Chondrocyte (in vitro differentiated cells): ENCODE data around the gene GPC6. TPM values are rescaled to one million over a fixed set of nuclear protein-coding genes. Genes with fewer than 3 reads are reported as not detected.

Experiments
- DNase-seq: peaks from one replicate; pipeline ENCODE4 v3.0.0; 2021; ENCODE audit warnings: mixed read lengths, low spot score
- H3K27ac Mint-ChIP-seq: one replicate; pipeline ENCODE4 v1.8.0; 2021; ENCODE audit warnings: mild to moderate bottlenecking, moderate library complexity, mixed read lengths; ENCODE audit not compliant: unreplicated experiment
- H3K27me3 Mint-ChIP-seq: 2 replicates; pipeline ENCODE4 v1.8.0; 2021; ENCODE audit warnings: low read depth, mixed read lengths
- H3K36me3 Mint-ChIP-seq: 2 replicates; pipeline ENCODE4 v1.8.0; 2021; ENCODE audit warnings: low read depth, mixed read lengths
- H3K4me1 Mint-ChIP-seq: 2 replicates; pipeline ENCODE4 v1.8.0; 2021; ENCODE audit warnings: low read depth, mild to moderate bottlenecking, mixed read lengths
- H3K4me3 Mint-ChIP-seq: one replicate; pipeline ENCODE4 v1.8.0; 2021; ENCODE audit warnings: mild to moderate bottlenecking, moderate library complexity, mixed read lengths; ENCODE audit not compliant: unreplicated experiment
- H3K9me3 Mint-ChIP-seq: 2 replicates; pipeline ENCODE4 v1.8.0; 2021; ENCODE audit warnings: low read depth, mixed read lengths
- total RNA-seq: library from RNA; stranded (reverse); gene quantifications from 3 replicates; pipeline ENCODE4 v1.2.1, GENCODE V29; 2021
- TF ChIP-seq, protein P1 (sequence below): fragments of 200-600 bp; sonication (generic); IDR thresholded peaks from 2 replicates; pipeline ENCODE4 v1.5.0; 2021; ENCODE audit warnings: antibody characterized with exemption, mild to moderate bottlenecking, moderate library complexity

Gene GPC6
- total RNA-seq, 1 donor from 2014 or later = 76.1 TPM

GRCh38 chr13:93967286-93967685 lies 740.7 kb downstream of the GPC6 start:
- Mint-ChIP-seq H3K27ac (no peak overlapping the region), H3K9me3 (peaks cover 4% of the 10 kb centered on the region), H3K27me3 (no peaks in the 10 kb centered on the region), H3K36me3 (no peaks in the 10 kb centered on the region), H3K4me1 (peaks cover 27% of the 10 kb centered on the region), H3K4me3 (no peak overlapping the region)
- no peak for DNase-seq
- TF ChIP-seq, protein P1, sequence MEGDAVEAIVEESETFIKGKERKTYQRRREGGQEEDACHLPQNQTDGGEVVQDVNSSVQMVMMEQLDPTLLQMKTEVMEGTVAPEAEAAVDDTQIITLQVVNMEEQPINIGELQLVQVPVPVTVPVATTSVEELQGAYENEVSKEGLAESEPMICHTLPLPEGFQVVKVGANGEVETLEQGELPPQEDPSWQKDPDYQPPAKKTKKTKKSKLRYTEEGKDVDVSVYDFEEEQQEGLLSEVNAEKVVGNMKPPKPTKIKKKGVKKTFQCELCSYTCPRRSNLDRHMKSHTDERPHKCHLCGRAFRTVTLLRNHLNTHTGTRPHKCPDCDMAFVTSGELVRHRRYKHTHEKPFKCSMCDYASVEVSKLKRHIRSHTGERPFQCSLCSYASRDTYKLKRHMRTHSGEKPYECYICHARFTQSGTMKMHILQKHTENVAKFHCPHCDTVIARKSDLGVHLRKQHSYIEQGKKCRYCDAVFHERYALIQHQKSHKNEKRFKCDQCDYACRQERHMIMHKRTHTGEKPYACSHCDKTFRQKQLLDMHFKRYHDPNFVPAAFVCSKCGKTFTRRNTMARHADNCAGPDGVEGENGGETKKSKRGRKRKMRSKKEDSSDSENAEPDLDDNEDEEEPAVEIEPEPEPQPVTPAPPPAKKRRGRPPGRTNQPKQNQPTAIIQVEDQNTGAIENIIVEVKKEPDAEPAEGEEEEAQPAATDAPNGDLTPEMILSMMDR = no peak

GRCh38 chr13:93975242-93975641 lies 748.6 kb downstream of the GPC6 start:
- Mint-ChIP-seq H3K36me3 (peaks cover 6% of the 10 kb centered on the region), H3K9me3 (peaks cover 13% of the 10 kb centered on the region), H3K27me3 (no peaks in the 10 kb centered on the region), H3K4me1 (peaks cover 9% of the 10 kb centered on the region), H3K4me3 (no peak overlapping the region), H3K27ac (no peak overlapping the region)
- DNase-seq = no peak
- TF ChIP-seq, protein P1 = no peak

- TF ChIP-seq, protein P1 = no peak
- no peak overlapping the region for H3K27ac Mint-ChIP-seq
- no peaks in the 10 kb centered on the region for H3K27me3 Mint-ChIP-seq
- H3K9me3 Mint-ChIP-seq = peaks cover 13% of the 10 kb centered on the region
- no peak overlapping the region for H3K4me3 Mint-ChIP-seq
- H3K4me1 Mint-ChIP-seq = peaks cover 9% of the 10 kb centered on the region
- DNase-seq = no peak
- H3K36me3 Mint-ChIP-seq = peaks cover 6% of the 10 kb centered on the region
Measured at GRCh38 chr13:93976528-93976927, 749.9 kb downstream of the GPC6 start.

GRCh38 chr13:93977986-93978385 lies 751.4 kb downstream of the GPC6 start:
- H3K4me3 Mint-ChIP-seq = no peak overlapping the region
- TF ChIP-seq, protein P1 = no peak
- no peak overlapping the region for H3K27ac Mint-ChIP-seq
- peaks cover 13% of the 10 kb centered on the region for H3K9me3 Mint-ChIP-seq
- DNase-seq = no peak
- H3K4me1 Mint-ChIP-seq = peaks cover 12% of the 10 kb centered on the region
- no peaks in the 10 kb centered on the region for H3K27me3 Mint-ChIP-seq
- peaks cover 6% of the 10 kb centered on the region for H3K36me3 Mint-ChIP-seq

DNA sequence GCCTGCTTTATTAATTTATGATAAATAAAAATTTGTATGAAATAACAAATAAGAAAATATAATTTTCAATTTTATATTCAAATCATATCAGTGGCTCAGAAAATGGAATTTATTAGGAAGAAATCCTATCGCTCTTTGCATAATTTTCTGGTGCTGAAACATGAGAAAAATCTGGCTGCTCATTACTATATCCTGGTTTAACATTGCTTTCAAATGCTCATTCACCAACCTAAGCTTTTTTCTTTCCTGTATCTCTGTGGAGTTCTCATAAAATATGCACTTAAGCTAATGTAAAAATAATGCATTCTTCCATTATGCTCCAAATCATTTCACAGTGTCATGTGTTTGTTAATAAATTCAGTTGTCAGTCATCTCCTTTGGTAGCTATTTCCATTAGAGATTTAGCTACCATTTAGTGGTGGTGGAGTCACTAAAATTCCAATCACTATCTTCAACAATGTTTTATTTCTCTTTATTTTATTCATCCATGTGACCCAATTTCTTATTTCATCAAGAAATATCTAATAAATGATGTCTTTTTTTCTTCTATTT lies 754.9 kb downstream of the GPC6 start:
- Mint-ChIP-seq H3K27ac (no peak overlapping the region), H3K27me3 (no peaks in the 10 kb centered on the region), H3K4me1 (peaks cover 16% of the 10 kb centered on the region), H3K9me3 (peaks cover 13% of the 10 kb centered on the region), H3K36me3 (peaks cover 6% of the 10 kb centered on the region), H3K4me3 (no peak overlapping the region)
- TF ChIP-seq, protein P1 = no peak
- DNase-seq = no peak
